GM19455 (cell line): ENCODE data around the gene PLAA.

Experiments
- ATAC-seq: cut with Tn5 transposase; IDR thresholded peaks from one replicate; pipeline ENCODE4 v1.9.1; 2021; ENCODE audit not compliant: unreplicated experiment

The PLAA gene

GRCh38 chr9:26946753-26947727, at the start of gene PLAA:
TSS of gene PLAA (minus strand) at chr9:26947242. CDS start at chr9:26947045, 197 bp downstream.
- ATAC-seq, result peak; percentile 99

- ATAC-seq, result no peak
Observed at GRCh38 chr9:26995810-26996209, 48.8 kb upstream of the PLAA start.

- ATAC-seq, result no peak
Observed at GRCh38 chr9:26983340-26983739, 36.3 kb upstream of the PLAA start.

GRCh38 chr9:26975728-26976707, 29.0 kb upstream of the PLAA start:
- no peak for ATAC-seq

GRCh38 chr9:26974927-26975326, 27.9 kb upstream of the PLAA start:
- ATAC-seq, result no peak

- no peak for ATAC-seq
Observed at GRCh38 chr9:26973989-26974388, 26.9 kb upstream of the PLAA start.

- ATAC-seq, result no peak
Observed at GRCh38 chr9:26971721-26972120, 24.7 kb upstream of the PLAA start.

- ATAC-seq, result no peak
Observed at GRCh38 chr9:26956860-26957233, 9.8 kb upstream of the PLAA start.

GRCh38 chr9:26955921-26956859, 9.1 kb upstream of the PLAA start, which contains the start of gene IFT74:
TSS of gene IFT74 (plus strand) at chr9:26956412. CDS start at chr9:26961968, 5,556 bp downstream.
- ATAC-seq, result peak; percentile 100

- ATAC-seq, result no peak
Observed at GRCh38 chr9:26955222-26955903, 8.3 kb upstream of the PLAA start.

GRCh38 chr9:26954050-26954508, 7.0 kb upstream of the PLAA start:
- no peak for ATAC-seq

GRCh38 chr9:26951794-26952193, 4.8 kb upstream of the PLAA start:
- ATAC-seq, result no peak

GRCh38 chr9:26950521-26950920, 3.5 kb upstream of the PLAA start:
- no peak for ATAC-seq

- no peak for ATAC-seq
Observed at GRCh38 chr9:26949637-26950069, 2.6 kb upstream of the PLAA start.

GRCh38 chr9:26947736-26948135, 694 bp upstream of the PLAA start:
- no peak for ATAC-seq

- no peak for ATAC-seq
Observed at GRCh38 chr9:26945591-26945990, 1.5 kb downstream of the PLAA start.

GRCh38 chr9:26940779-26941178, 6.3 kb downstream of the PLAA start:
- ATAC-seq, result no peak

GRCh38 chr9:26939955-26940711, 6.9 kb downstream of the PLAA start:
- ATAC-seq, result no peak
